Stomach (tissue), 9 donors: ENCODE data around the gene FAM217B. TPM values are rescaled to one million over a fixed set of nuclear protein-coding genes. Genes with fewer than 3 reads are reported as not detected.

Source experiments
- DNase-seq, 2 donors: peaks; one replicate each; pipeline versions ENCODE4 v3.0.0 to v3.0.0-alpha.2; 2013 to 2019
- H3K27ac ChIP-seq, 5 donors: fragments of 200-600 bp in 4 of 5; sonication (generic) in 4 of 5; one replicate each; pipeline ENCODE4 v1.5.1; 2013 to 2019; ENCODE audit warnings: mild to moderate bottlenecking in 1 of 5, moderate library complexity in 1 of 5
- H3K27me3 ChIP-seq, 3 donors: fragments of 200-600 bp; sonication (generic); one replicate each; pipeline ENCODE4 v1.5.1; 2017 to 2019; ENCODE audit warnings: mixed run types in 1 of 3
- H3K36me3 ChIP-seq, 4 donors: fragments of 200-600 bp; sonication (generic); 1 replicate in 3 of 4; 2 replicates in 1 of 4; pipeline ENCODE4 v1.5.1; 2016 to 2019
- H3K4me1 ChIP-seq, 4 donors: fragments of 200-600 bp; sonication (generic); one replicate each; pipeline ENCODE4 v1.5.1; 2016 to 2019
- H3K4me3 ChIP-seq, 4 donors: fragments of 200-600 bp; sonication (generic) in 3 of 4; one replicate each; pipeline ENCODE4 v1.5.1; 2016 to 2019; ENCODE audit warnings: mild to moderate bottlenecking in 1 of 4
- H3K9me3 ChIP-seq, 4 donors: fragments of 200-600 bp; sonication (generic); one replicate each; pipeline ENCODE4 v1.5.1; 2016 to 2019
- CTCF ChIP-seq, 7 experiments: fragments of 450-650 bp in 4 of 7; fragments of 200-600 bp in 3 of 7; sonication (generic) in 3 of 7; IDR thresholded peaks; one replicate each; pipeline ENCODE4 v1.5.1; 2016 to 2019; ENCODE audit warnings: antibody characterized with exemption in 7 of 7, control low read depth in 2 of 7, mild to moderate bottlenecking in 1 of 7
- EP300 ChIP-seq: sonication (generic); formaldehyde crosslinking; IDR thresholded peaks from one replicate; pipeline ENCODE4 v1.6.1; 2017; ENCODE audit warnings: antibody characterized with exemption
- POLR2A ChIP-seq, 4 donors: fragments of 450-650 bp; IDR thresholded peaks; one replicate each; pipeline ENCODE4 v1.6.1; 2016; ENCODE audit warnings: antibody characterized with exemption in 4 of 4, control low read depth in 2 of 4, mild to moderate bottlenecking in 1 of 4, moderate library complexity in 1 of 4
- POLR2AphosphoS5 ChIP-seq, 3 donors: sonication (generic); formaldehyde crosslinking; IDR thresholded peaks; one replicate each; pipeline ENCODE4 v1.6.1; 2016; ENCODE audit warnings: antibody characterized with exemption in 3 of 3
- WGBS, 5 donors: extraction: QIAGEN DNeasy Blood & Tissue Kit in 3 of 5; methylation state at CpG; one replicate each; pipeline versions ENCODE4 v1.1.5 to v1.1.7; 2013 to 2018; 5-methylcytosine and 5-hydroxymethylcytosine counted together
- intact Hi-C: fragments of 100-400 bp; cut with DNase I; formaldehyde crosslinking; loops from one replicate; pipeline ENCODE4 v1.15.1; 2023; ENCODE audit warnings: low total_unique reads
- polyA plus RNA-seq, 3 donors: library from polyadenylated mRNA; stranded (reverse); fragments of 200-250 nt; gene quantifications; one replicate each; pipeline ENCODE4 v1.2.3, GENCODE V29; 2013
- total RNA-seq, 5 donors: library from RNA; depleted of rRNA; stranded (reverse); fragments of >200 nt; gene quantifications; one replicate each; pipeline versions ENCODE4 v1.1.0 to v1.2.3, GENCODE V29; 2014 to 2016
- donor health status: healthy with polysubstance abuse.
- donor health status: Bipolar disorder and iron deficiency.
- donor health status: healthy.

FAM217B gene
- total and polyA plus RNA-seq, 8 donors: 1.6 to 17.9 (median 2.9) TPM

GRCh38 chr20:59971428-59971827 is 31.2 kb downstream of the FAM217B start:
- no peak for DNase-seq
- Histone ChIP-seq H3K36me3 (no peaks in the 10 kb centered on the region), H3K9me3 (no peaks in the 10 kb centered on the region), H3K4me3 (no peak overlapping the region), H3K27me3 (no peaks in the 10 kb centered on the region), H3K27ac (no peak overlapping the region), H3K4me1 (peaks cover 0 to 9% (median 0%) of the 10 kb centered on the region in 4 donors)
- intact Hi-C loops: no loop called here
- no peak for TF ChIP-seq POLR2A (IDR thresholded peaks at IDR 0.05)
- TF ChIP-seq CTCF (IDR thresholded peaks at IDR 0.05): no peak
- TF ChIP-seq EP300: no peak
- 80 to 89% (median 87%) methylated on average over 1 of the region's 1 CpG for WGBS, 5 donors

GRCh38 chr20:59972037-59972801 is 32.0 kb downstream of the FAM217B start:
- TF ChIP-seq EP300 (no peak), POLR2A (IDR thresholded peaks at IDR 0.05) (no peak), CTCF (IDR thresholded peaks at IDR 0.05) (no peak), POLR2AphosphoS5 (IDR thresholded peaks at IDR 0.05) (no peak)
- Histone ChIP-seq H3K4me3 (no peak overlapping the region), H3K9me3 (no peaks in the 10 kb centered on the region), H3K4me1 (peaks cover 0 to 16% (median 0%) of the 10 kb centered on the region in 4 donors), H3K36me3 (no peaks in the 10 kb centered on the region), H3K27ac (no peak overlapping the region), H3K27me3 (no peaks in the 10 kb centered on the region)
- no peak for DNase-seq
- intact Hi-C loops: no loop called here
- 74 to 90% (median 87%) methylated on average over 12 of the region's 12 CpGs for WGBS, 5 donors

GRCh38 chr20:59976156-59976782 is 36.1 kb downstream of the FAM217B start:
- Histone ChIP-seq H3K36me3 (no peaks in the 10 kb centered on the region), H3K4me3 (no peak overlapping the region), H3K27me3 (no peaks in the 10 kb centered on the region), H3K27ac (no peak overlapping the region), H3K4me1 (peaks cover 0 to 16% (median 0%) of the 10 kb centered on the region in 4 donors), H3K9me3 (no peaks in the 10 kb centered on the region)
- TF ChIP-seq EP300: no peak
- no peak for TF ChIP-seq CTCF (IDR thresholded peaks at IDR 0.05)
- TF ChIP-seq POLR2AphosphoS5 (IDR thresholded peaks at IDR 0.05): no peak
- no peak for TF ChIP-seq POLR2A (IDR thresholded peaks at IDR 0.05)
- 69 to 88% (median 76%) methylated on average over 6 of the region's 6 CpGs for WGBS, 5 donors
- intact Hi-C loops: no loop called here
- DNase-seq: peak in 1 of 2 donors; percentile 53

GRCh38 chr20:59977086-59977485 is 36.9 kb downstream of the FAM217B start:
- WGBS, 5 donors: 87 to 98% (median 90%) methylated on average over 9 of the region's 9 CpGs
- no peak for DNase-seq
- H3K27me3 ChIP-seq: no peaks in the 10 kb centered on the region
- H3K9me3 ChIP-seq: no peaks in the 10 kb centered on the region
- peaks cover 0 to 16% (median 0%) of the 10 kb centered on the region in 4 donors for H3K4me1 ChIP-seq
- H3K4me3 ChIP-seq: no peak overlapping the region
- no peaks in the 10 kb centered on the region for H3K36me3 ChIP-seq
- no peak overlapping the region for H3K27ac ChIP-seq
- no peak for TF ChIP-seq CTCF (IDR thresholded peaks at IDR 0.05)
- intact Hi-C loops: no loop called here
